Neural cell (in vitro differentiated cells): ENCODE results near the gene PCDHB6. TPM values are rescaled to one million over a fixed set of nuclear protein-coding genes. Genes with fewer than 3 reads are reported as not detected.
"Not testable (repeated sequence)": the region's sequence is repeated elsewhere in the genome, so short reads cannot be mapped to it uniquely, and the experiment has no call there.

ENCODE experiments used
- H2AFZ ChIP-seq: fragments of 200-600, 300-800 bp; sonication (generic), shearing (Covaris generic); 2 replicates; pipeline ENCODE4 v1.6.0; 2014; ENCODE audit warnings: low read depth, mild to moderate bottlenecking, antibody characterized with exemption, low read length, moderate library complexity
- H3F3A ChIP-seq: fragments of 200-600 bp; shearing (Covaris generic); 2 replicates; pipeline ENCODE4 v1.6.1; 2016; ENCODE audit warnings: mild to moderate bottlenecking, moderate library complexity, mixed read lengths, antibody characterized with exemption, low read length; ENCODE audit not compliant: insufficient read depth, poor library complexity, severe bottlenecking
- H3K27ac ChIP-seq: fragments of 200-600, 300-800 bp; sonication (generic), shearing (Covaris generic); 2 replicates; pipeline ENCODE4 v1.5.1; 2014; ENCODE audit warnings: mild to moderate bottlenecking, low read length, moderate library complexity
- H3K27me3 ChIP-seq: fragments of 300-800, 200-600 bp; sonication (generic), shearing (Covaris generic); 2 replicates; pipeline ENCODE4 v1.6.0; 2014; ENCODE audit warnings: mild to moderate bottlenecking, low read depth, low read length, moderate library complexity; ENCODE audit not compliant: insufficient read depth
- H3K36me3 ChIP-seq: fragments of 300-800, 200-600 bp; sonication (generic), shearing (Covaris generic); 2 replicates; pipeline ENCODE4 v1.5.1; 2014; ENCODE audit warnings: mild to moderate bottlenecking, antibody characterized with exemption, low read length, moderate library complexity; ENCODE audit not compliant: insufficient read depth
- H3K4me2 ChIP-seq: fragments of 300-800, 200-600 bp; sonication (generic), shearing (Covaris generic); 2 replicates; pipeline ENCODE4 v1.6.0; 2014; ENCODE audit warnings: mild to moderate bottlenecking, low read length
- H3K4me3 ChIP-seq: fragments of 300-800, 200-600 bp; sonication (generic), shearing (Covaris generic); 2 replicates; pipeline ENCODE4 v1.5.1; 2014; ENCODE audit warnings: mild to moderate bottlenecking, low read length, moderate library complexity
- H3K79me2 ChIP-seq: fragments of 200-600 bp; shearing (Covaris generic); replicated peaks from 2 replicates; pipeline ENCODE4 v1.6.0; 2014; ENCODE audit warnings: mild to moderate bottlenecking, low read length, moderate library complexity; ENCODE audit not compliant: insufficient read depth
- H3K9ac ChIP-seq: fragments of 300-800, 200-600 bp; sonication (generic), shearing (Covaris generic); 2 replicates; pipeline ENCODE4 v1.6.1; 2016; ENCODE audit warnings: mild to moderate bottlenecking, low read length, mixed read lengths
- H3K9me2 ChIP-seq: fragments of 200-600 bp; shearing (Covaris generic); 2 replicates; pipeline ENCODE4 v1.6.1; 2016; ENCODE audit warnings: mild to moderate bottlenecking, low read length, mixed read lengths; ENCODE audit not compliant: insufficient read depth
- H3K9me3 ChIP-seq: fragments of 200-600, 300-800 bp; sonication (generic), shearing (Covaris generic); 2 replicates; pipeline ENCODE4 v1.6.1; 2016; ENCODE audit warnings: mild to moderate bottlenecking, mixed run types, low read length, moderate library complexity, mixed read lengths
- H4K20me1 ChIP-seq: fragments of 200-600 bp; shearing (Covaris generic); 2 replicates; pipeline ENCODE4 v1.6.1; 2016; ENCODE audit warnings: mild to moderate bottlenecking, mixed run types; ENCODE audit not compliant: insufficient read depth
- EP300 ChIP-seq: fragments of 450-650 bp; conservative IDR thresholded peaks from 2 replicates; pipeline ENCODE4 v1.6.1; 2014; ENCODE audit warnings: antibody characterized with exemption, mild to moderate bottlenecking, moderate library complexity; ENCODE audit not compliant: poor library complexity, severe bottlenecking
- EZH2 ChIP-seq: fragments of 200-600, 300-800 bp; shearing (Covaris generic), sonication (generic); IDR thresholded peaks from 2 replicates; pipeline ENCODE4 v1.6.1; 2014; ENCODE audit warnings: antibody characterized with exemption, low read length, borderline replicate concordance, mild to moderate bottlenecking; ENCODE audit not compliant: insufficient read depth, poor library complexity, severe bottlenecking
- MXI1 ChIP-seq: fragments of 450-650 bp; conservative IDR thresholded peaks from 2 replicates; pipeline ENCODE4 v1.6.1; 2014; ENCODE audit warnings: antibody characterized with exemption, mild to moderate bottlenecking; ENCODE audit not compliant: poor library complexity, severe bottlenecking
- POLR2AphosphoS5 ChIP-seq: IDR thresholded peaks from 2 replicates; pipeline ENCODE4 v1.6.1; 2012
- RAD21 ChIP-seq: fragments of 450-650 bp; conservative IDR thresholded peaks from 2 replicates; pipeline ENCODE4 v1.6.1; 2014; ENCODE audit warnings: antibody characterized with exemption, mild to moderate bottlenecking, moderate library complexity
- SMC3 ChIP-seq: fragments of 450-650 bp; conservative IDR thresholded peaks from 2 replicates; pipeline ENCODE4 v1.6.1; 2014; ENCODE audit warnings: antibody characterized with exemption, mild to moderate bottlenecking, moderate library complexity; ENCODE audit not compliant: poor library complexity
- TAF1 ChIP-seq: IDR thresholded peaks from 2 replicates; pipeline ENCODE4 v1.6.1; 2012; ENCODE audit warnings: low read depth
- polyA plus RNA-seq: library from polyadenylated mRNA; depleted of rRNA; stranded (reverse); fragments of >200 nt; gene quantifications from 2 replicates; pipeline ENCODE4 v1.2.3, GENCODE V29; 2014
- TF ChIP-seq, protein P1 (sequence below): IDR thresholded peaks from 2 replicates; pipeline ENCODE4 v1.6.1; 2012; ENCODE audit warnings: borderline replicate concordance
- TF ChIP-seq, protein P2 (sequence below): fragments of 450-650 bp; IDR thresholded peaks from 2 replicates; pipeline ENCODE4 v1.5.1; 2014; ENCODE audit warnings: antibody characterized with exemption, mild to moderate bottlenecking, moderate library complexity; ENCODE audit not compliant: poor library complexity, severe bottlenecking

PCDHB6 gene
- polyA plus RNA-seq, 1 donor from 2014 or later, result 1.7 TPM

DNA sequence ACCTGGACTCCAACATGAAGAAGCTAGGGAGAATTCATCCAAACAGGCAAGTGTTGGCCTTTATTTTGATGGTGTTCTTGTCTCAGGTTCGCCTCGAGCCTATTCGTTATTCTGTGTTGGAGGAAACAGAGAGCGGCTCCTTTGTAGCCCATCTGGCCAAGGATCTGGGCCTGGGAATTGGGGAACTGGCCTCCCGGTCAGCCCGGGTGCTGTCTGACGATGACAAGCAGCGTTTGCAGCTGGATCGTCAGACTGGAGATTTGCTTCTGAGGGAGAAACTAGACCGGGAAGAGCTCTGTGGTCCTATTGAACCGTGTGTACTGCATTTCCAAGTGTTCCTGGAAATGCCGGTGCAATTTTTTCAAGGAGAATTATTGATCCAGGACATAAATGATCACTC, 27.9 kb upstream of the PCDHB6 start:
- no peaks in the 10 kb centered on the region for H3F3A ChIP-seq

DNA sequence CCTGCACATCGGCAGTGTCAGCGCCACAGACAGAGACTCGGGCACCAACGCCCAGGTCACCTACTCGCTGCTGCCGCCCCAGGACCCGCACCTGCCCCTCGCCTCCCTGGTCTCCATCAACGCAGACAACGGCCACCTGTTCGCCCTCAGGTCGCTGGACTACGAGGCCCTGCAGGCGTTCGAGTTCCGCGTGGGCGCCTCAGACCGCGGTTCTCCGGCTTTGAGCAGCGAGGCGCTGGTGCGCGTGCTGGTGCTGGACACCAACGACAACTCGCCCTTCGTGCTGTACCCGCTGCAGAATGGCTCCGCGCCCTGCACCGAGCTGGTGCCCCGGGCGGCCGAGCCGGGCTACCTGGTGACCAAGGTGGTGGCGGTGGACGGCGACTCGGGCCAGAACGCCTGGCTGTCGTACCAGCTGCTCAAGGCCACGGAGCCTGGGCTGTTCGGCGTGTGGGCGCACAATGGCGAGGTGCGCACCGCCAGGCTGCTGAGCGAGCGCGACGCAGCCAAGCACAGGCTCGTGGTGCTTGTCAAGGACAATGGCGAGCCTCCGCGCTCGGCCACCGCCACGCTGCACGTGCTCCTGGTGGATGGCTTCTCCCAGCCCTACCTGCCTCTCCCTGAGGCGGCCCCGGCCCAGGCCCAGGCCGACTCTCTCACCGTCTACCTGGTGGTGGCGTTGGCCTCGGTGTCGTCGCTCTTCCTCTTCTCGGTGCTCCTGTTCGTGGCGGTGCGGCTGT, 26.3 kb upstream of the PCDHB6 start:
- not testable (repeated sequence) for H3K9me2 ChIP-seq, H3K27me3 ChIP-seq, H3F3A ChIP-seq, H3K4me2 ChIP-seq, H3K27ac ChIP-seq, H3K9ac ChIP-seq, H3K4me3 ChIP-seq, H4K20me1 ChIP-seq, H3K9me3 ChIP-seq, H2AFZ ChIP-seq, H3K36me3 ChIP-seq
- peaks cover 19% of the 10 kb centered on the region for H3K79me2 ChIP-seq

More for the DNA sequence above, 27.9 kb upstream of the PCDHB6 start:
- TF ChIP-seq RAD21 (no peak), EZH2 (no peak), TAF1 (no peak), POLR2AphosphoS5 (no peak), SMC3 (no peak), EP300 (no peak), MXI1 (no peak)
- TF ChIP-seq, protein P1, sequence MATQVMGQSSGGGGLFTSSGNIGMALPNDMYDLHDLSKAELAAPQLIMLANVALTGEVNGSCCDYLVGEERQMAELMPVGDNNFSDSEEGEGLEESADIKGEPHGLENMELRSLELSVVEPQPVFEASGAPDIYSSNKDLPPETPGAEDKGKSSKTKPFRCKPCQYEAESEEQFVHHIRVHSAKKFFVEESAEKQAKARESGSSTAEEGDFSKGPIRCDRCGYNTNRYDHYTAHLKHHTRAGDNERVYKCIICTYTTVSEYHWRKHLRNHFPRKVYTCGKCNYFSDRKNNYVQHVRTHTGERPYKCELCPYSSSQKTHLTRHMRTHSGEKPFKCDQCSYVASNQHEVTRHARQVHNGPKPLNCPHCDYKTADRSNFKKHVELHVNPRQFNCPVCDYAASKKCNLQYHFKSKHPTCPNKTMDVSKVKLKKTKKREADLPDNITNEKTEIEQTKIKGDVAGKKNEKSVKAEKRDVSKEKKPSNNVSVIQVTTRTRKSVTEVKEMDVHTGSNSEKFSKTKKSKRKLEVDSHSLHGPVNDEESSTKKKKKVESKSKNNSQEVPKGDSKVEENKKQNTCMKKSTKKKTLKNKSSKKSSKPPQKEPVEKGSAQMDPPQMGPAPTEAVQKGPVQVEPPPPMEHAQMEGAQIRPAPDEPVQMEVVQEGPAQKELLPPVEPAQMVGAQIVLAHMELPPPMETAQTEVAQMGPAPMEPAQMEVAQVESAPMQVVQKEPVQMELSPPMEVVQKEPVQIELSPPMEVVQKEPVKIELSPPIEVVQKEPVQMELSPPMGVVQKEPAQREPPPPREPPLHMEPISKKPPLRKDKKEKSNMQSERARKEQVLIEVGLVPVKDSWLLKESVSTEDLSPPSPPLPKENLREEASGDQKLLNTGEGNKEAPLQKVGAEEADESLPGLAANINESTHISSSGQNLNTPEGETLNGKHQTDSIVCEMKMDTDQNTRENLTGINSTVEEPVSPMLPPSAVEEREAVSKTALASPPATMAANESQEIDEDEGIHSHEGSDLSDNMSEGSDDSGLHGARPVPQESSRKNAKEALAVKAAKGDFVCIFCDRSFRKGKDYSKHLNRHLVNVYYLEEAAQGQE, result no peak
- TF ChIP-seq, protein P2, sequence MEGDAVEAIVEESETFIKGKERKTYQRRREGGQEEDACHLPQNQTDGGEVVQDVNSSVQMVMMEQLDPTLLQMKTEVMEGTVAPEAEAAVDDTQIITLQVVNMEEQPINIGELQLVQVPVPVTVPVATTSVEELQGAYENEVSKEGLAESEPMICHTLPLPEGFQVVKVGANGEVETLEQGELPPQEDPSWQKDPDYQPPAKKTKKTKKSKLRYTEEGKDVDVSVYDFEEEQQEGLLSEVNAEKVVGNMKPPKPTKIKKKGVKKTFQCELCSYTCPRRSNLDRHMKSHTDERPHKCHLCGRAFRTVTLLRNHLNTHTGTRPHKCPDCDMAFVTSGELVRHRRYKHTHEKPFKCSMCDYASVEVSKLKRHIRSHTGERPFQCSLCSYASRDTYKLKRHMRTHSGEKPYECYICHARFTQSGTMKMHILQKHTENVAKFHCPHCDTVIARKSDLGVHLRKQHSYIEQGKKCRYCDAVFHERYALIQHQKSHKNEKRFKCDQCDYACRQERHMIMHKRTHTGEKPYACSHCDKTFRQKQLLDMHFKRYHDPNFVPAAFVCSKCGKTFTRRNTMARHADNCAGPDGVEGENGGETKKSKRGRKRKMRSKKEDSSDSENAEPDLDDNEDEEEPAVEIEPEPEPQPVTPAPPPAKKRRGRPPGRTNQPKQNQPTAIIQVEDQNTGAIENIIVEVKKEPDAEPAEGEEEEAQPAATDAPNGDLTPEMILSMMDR, result no peak
- Histone ChIP-seq H3K9ac (no peak overlapping the region), H3K79me2 (peaks cover 19% of the 10 kb centered on the region), H3K4me3 (no peak overlapping the region), H2AFZ (no peak overlapping the region), H3K27ac (no peak overlapping the region), H3K4me2 (no peak overlapping the region), H3K9me3 (peaks cover 10% of the 10 kb centered on the region), H3K27me3 (no peaks in the 10 kb centered on the region), H4K20me1 (no peaks in the 10 kb centered on the region), H3K36me3 (no peaks in the 10 kb centered on the region), H3K9me2 (no peaks in the 10 kb centered on the region)
